Fibroblast of pulmonary artery (primary cell): ENCODE measurements around the gene ZNF580.

ENCODE experiments used
- DNase-seq: peaks from one replicate; pipeline ENCODE4 v3.0.0-alpha.2; 2010; ENCODE audit warnings: low read depth
- H3K4me3 ChIP-seq: replicated peaks from 2 replicates; pipeline ENCODE4 v1.5.1; 2011; ENCODE audit warnings: low read depth, mild to moderate bottlenecking, control low read depth, low read length, moderate library complexity
- CTCF ChIP-seq: IDR thresholded peaks from 2 replicates; pipeline ENCODE4 v1.5.1; 2011; ENCODE audit warnings: mild to moderate bottlenecking, control low read depth, low read length, inconsistent platforms; ENCODE audit errors: missing control alignments

Gene ZNF580

GRCh38 chr19:55650602-55651230, 9.9 kb downstream of the ZNF580 start:
- no peak for DNase-seq
- no peak for TF ChIP-seq CTCF
- no peak overlapping the region for H3K4me3 ChIP-seq

- no peak for TF ChIP-seq CTCF
- no peak overlapping the region for H3K4me3 ChIP-seq
- no peak for DNase-seq
These were observed 10.4 kb downstream of the ZNF580 start for GRCh38 chr19:55651236-55651635.

- no peak for TF ChIP-seq CTCF
- DNase-seq, result no peak
- no peak overlapping the region for H3K4me3 ChIP-seq
These were observed 11.7 kb downstream of the ZNF580 start for GRCh38 chr19:55652311-55653128.

GRCh38 chr19:55653651-55654322, 13.0 kb downstream of the ZNF580 start:
- peak; percentile 99 for DNase-seq
- peak overlapping the region; percentile 78 for H3K4me3 ChIP-seq
- TF ChIP-seq CTCF, result peak; percentile 100

DNA sequence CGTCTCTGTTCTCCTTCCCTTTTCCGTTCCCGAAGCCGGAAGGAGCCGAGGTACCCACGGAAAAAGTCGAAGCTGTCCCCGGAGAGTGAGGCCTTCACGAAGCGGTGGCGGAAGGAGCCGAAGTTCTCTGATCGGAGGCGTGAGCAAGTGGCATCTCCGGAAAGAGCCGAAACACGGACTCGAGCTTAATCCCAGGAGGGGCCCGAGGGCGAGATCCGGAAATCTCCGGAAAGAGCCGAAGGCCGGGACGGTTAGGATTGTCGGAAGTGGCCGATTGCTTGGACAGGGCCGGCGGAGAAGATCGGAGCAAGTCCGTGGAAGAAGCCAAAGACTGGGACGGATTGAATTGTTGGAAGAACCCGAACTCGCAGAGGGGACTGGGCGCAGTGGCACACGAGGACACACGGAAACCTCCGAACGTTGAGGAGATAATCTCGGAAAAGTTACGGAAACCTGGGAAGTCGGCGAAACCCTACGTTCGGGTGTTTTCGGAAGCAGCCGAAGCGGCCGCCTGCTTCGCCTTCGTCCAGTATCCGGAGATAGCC, 13.6 kb downstream of the ZNF580 start:
- peak overlapping the region; percentile 78 for H3K4me3 ChIP-seq
- no peak for TF ChIP-seq CTCF
- peak; percentile 100 for DNase-seq

GRCh38 chr19:55654868-55655647, 14.3 kb downstream of the ZNF580 start, which contains the start of gene U2AF2:
U2AF2 (plus strand) TSS chr19:55655035; CDS start chr19:55655105, 70 bp downstream.
- peak; percentile 62 for DNase-seq
- H3K4me3 ChIP-seq, result peak within 1 kb of the TSS; percentile 78
- TF ChIP-seq CTCF, result no peak
